Measurements from ENCODE around the gene AGMAT. TPM values are rescaled to one million over a fixed set of nuclear protein-coding genes. Genes with fewer than 3 reads are reported as not detected.

Gene AGMAT
- total RNA-seq, 1 donor from 2014 or later: 0.22 TPM

GRCh38 chr1:15626269-15626950 lies 41.6 kb upstream of the AGMAT start:
- TF ChIP-seq CTCF (IDR thresholded peaks at IDR 0.05; ENCODE audit: partially characterized antibody, unreplicated experiment): no peak
- Mint-ChIP-seq H3K36me3 (ENCODE audit: unreplicated experiment) (no peaks in the 10 kb centered on the region), H3K4me1 (ENCODE audit: low read depth, unreplicated experiment) (peaks cover 25% of the 10 kb centered on the region), H3K9me3 (ENCODE audit: unreplicated experiment) (no peaks in the 10 kb centered on the region), H3K4me3 (ENCODE audit: unreplicated experiment) (no peak overlapping the region), H3K27me3 (ENCODE audit: unreplicated experiment) (no peaks in the 10 kb centered on the region), H3K27ac (ENCODE audit: unreplicated experiment) (peak overlapping the region; percentile 15)
- no peak for DNase-seq

GRCh38 chr1:15625056-15625917 lies 40.4 kb upstream of the AGMAT start:
- no peak for DNase-seq
- TF ChIP-seq CTCF (IDR thresholded peaks at IDR 0.05; ENCODE audit: partially characterized antibody, unreplicated experiment): no peak
- Mint-ChIP-seq H3K36me3 (ENCODE audit: unreplicated experiment) (no peaks in the 10 kb centered on the region), H3K27me3 (ENCODE audit: unreplicated experiment) (no peaks in the 10 kb centered on the region), H3K9me3 (ENCODE audit: unreplicated experiment) (no peaks in the 10 kb centered on the region), H3K27ac (ENCODE audit: unreplicated experiment) (peak overlapping the region; percentile 57), H3K4me3 (ENCODE audit: unreplicated experiment) (no peak overlapping the region), H3K4me1 (ENCODE audit: low read depth, unreplicated experiment) (peaks cover 25% of the 10 kb centered on the region)

GRCh38 chr1:15624133-15624714 lies 39.4 kb upstream of the AGMAT start:
- Mint-ChIP-seq H3K4me1 (ENCODE audit: low read depth, unreplicated experiment) (peaks cover 25% of the 10 kb centered on the region), H3K27ac (ENCODE audit: unreplicated experiment) (no peak overlapping the region), H3K9me3 (ENCODE audit: unreplicated experiment) (no peaks in the 10 kb centered on the region), H3K36me3 (ENCODE audit: unreplicated experiment) (no peaks in the 10 kb centered on the region), H3K4me3 (ENCODE audit: unreplicated experiment) (peak overlapping the region; percentile 7), H3K27me3 (ENCODE audit: unreplicated experiment) (no peaks in the 10 kb centered on the region)
- DNase-seq: no peak
- no peak for TF ChIP-seq CTCF (IDR thresholded peaks at IDR 0.05; ENCODE audit: partially characterized antibody, unreplicated experiment)

GRCh38 chr1:15623435-15623834 lies 38.6 kb upstream of the AGMAT start:
- Mint-ChIP-seq H3K4me3 (ENCODE audit: unreplicated experiment) (no peak overlapping the region), H3K27ac (ENCODE audit: unreplicated experiment) (no peak overlapping the region), H3K27me3 (ENCODE audit: unreplicated experiment) (no peaks in the 10 kb centered on the region), H3K9me3 (ENCODE audit: unreplicated experiment) (no peaks in the 10 kb centered on the region), H3K4me1 (ENCODE audit: low read depth, unreplicated experiment) (peaks cover 29% of the 10 kb centered on the region), H3K36me3 (ENCODE audit: unreplicated experiment) (no peaks in the 10 kb centered on the region)
- TF ChIP-seq CTCF (IDR thresholded peaks at IDR 0.05; ENCODE audit: partially characterized antibody, unreplicated experiment): no peak
- no peak for DNase-seq
